Measurements from ENCODE around the gene GRM4. TPM values are rescaled to one million over a fixed set of nuclear protein-coding genes. Genes with fewer than 3 reads are reported as not detected.

GRM4 gene
- polyA plus RNA-seq, 1 of the 3 experiments (the other 2 are of a cell fraction) = not detected

DNA sequence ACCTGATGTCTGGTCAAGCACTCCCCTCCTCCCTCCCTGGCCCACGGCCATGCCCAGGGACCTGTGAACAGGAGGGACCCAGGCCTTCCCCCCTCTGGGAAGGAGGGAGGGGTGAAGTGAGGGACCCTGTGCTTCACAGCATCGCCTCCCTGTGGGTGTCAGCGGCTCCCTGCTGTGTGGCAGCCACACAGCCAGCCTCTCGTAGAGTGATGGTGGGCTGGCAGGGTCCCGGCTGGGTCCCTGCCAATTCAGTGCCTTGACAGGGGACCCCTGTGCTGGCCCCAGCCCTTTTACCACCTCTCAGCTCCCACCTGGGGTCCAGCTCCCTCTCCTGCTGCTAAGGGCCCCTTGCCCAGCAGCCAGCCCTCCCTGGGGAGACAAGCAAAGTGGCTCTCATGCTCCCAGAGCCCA lies 31.3 kb upstream of the GRM4 start (continued):
- TF ChIP-seq, protein P1, sequence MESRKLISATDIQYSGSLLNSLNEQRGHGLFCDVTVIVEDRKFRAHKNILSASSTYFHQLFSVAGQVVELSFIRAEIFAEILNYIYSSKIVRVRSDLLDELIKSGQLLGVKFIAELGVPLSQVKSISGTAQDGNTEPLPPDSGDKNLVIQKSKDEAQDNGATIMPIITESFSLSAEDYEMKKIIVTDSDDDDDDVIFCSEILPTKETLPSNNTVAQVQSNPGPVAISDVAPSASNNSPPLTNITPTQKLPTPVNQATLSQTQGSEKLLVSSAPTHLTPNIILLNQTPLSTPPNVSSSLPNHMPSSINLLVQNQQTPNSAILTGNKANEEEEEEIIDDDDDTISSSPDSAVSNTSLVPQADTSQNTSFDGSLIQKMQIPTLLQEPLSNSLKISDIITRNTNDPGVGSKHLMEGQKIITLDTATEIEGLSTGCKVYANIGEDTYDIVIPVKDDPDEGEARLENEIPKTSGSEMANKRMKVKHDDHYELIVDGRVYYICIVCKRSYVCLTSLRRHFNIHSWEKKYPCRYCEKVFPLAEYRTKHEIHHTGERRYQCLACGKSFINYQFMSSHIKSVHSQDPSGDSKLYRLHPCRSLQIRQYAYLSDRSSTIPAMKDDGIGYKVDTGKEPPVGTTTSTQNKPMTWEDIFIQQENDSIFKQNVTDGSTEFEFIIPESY (IDR thresholded peaks at IDR 0.05; ENCODE audit: borderline replicate concordance, low read depth) = no peak
- no peak for TF ChIP-seq IRF3 (IDR thresholded peaks at IDR 0.05; ENCODE audit: low read depth, low read length)
- TF ChIP-seq, protein P2, sequence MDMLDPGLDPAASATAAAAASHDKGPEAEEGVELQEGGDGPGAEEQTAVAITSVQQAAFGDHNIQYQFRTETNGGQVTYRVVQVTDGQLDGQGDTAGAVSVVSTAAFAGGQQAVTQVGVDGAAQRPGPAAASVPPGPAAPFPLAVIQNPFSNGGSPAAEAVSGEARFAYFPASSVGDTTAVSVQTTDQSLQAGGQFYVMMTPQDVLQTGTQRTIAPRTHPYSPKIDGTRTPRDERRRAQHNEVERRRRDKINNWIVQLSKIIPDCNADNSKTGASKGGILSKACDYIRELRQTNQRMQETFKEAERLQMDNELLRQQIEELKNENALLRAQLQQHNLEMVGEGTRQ (IDR thresholded peaks at IDR 0.05; ENCODE audit: borderline replicate concordance, low read depth, low read length) = no peak
- no peak for TF ChIP-seq RAD21 (IDR thresholded peaks at IDR 0.05; ENCODE audit: low read length)
- no peak for TF ChIP-seq JUND (IDR thresholded peaks at IDR 0.05)

- no peaks in the 10 kb centered on the region for H4K20me1 ChIP-seq (ENCODE audit: insufficient read depth)
- no peak overlapping the region for H3K9ac ChIP-seq
- DNase-seq = peak; percentile 52
- H2AFZ ChIP-seq (ENCODE audit: low read depth) = no peak overlapping the region
- TF ChIP-seq ELF1 (IDR thresholded peaks at IDR 0.05) (no peak), GATA2 (CRISPR knock-in tag; IDR thresholded peaks at IDR 0.05) (no peak), EZH2phosphoT487 (IDR thresholded peaks at IDR 0.05; ENCODE audit: borderline replicate concordance, low read depth) (no peak), NRF1 (IDR thresholded peaks at IDR 0.05; ENCODE audit: low read depth, low read length) (no peak), NFIC (IDR thresholded peaks at IDR 0.05; ENCODE audit: borderline replicate concordance) (no peak), RCOR1 (IDR thresholded peaks at IDR 0.05; ENCODE audit: low read length) (no peak), RAD21 (IDR thresholded peaks at IDR 0.05; ENCODE audit: low read length) (no peak), MXI1 (IDR thresholded peaks at IDR 0.05; ENCODE audit: low read depth, low read length) (no peak), CHD2 (IDR thresholded peaks at IDR 0.05; ENCODE audit: low read length, partially characterized antibody) (no peak)
- TF ChIP-seq, protein P1 (IDR thresholded peaks at IDR 0.05; ENCODE audit: borderline replicate concordance, low read depth) = no peak
- TF ChIP-seq, protein P3, sequence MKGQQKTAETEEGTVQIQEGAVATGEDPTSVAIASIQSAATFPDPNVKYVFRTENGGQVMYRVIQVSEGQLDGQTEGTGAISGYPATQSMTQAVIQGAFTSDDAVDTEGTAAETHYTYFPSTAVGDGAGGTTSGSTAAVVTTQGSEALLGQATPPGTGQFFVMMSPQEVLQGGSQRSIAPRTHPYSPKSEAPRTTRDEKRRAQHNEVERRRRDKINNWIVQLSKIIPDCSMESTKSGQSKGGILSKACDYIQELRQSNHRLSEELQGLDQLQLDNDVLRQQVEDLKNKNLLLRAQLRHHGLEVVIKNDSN (IDR thresholded peaks at IDR 0.05; ENCODE audit: borderline replicate concordance, low read depth) = no peak
- peaks cover 0 to 9% of the 10 kb centered on the region in 2 experiments; a peak in 1 of 4 replicates for H3K4me1 ChIP-seq (ENCODE audit: control insufficient read depth in 1 of 2, insufficient read depth in 2 of 2, low read depth in 1 of 2, low read length in 1 of 2)
- H3K27ac ChIP-seq (ENCODE audit: low read depth in 2 of 2, low read length in 1 of 2) = no peak overlapping the region
- no peaks in the 10 kb centered on the region for H3F3A ChIP-seq (replicated peaks; ENCODE audit: insufficient read depth)
- no peaks in the 10 kb centered on the region for H3K9me2 ChIP-seq
- ChIA-PET CTCF (interaction anchor here (1.0 to 2.9 kb wide), 5 partner anchors 11 to 22 kb away, joined by 3 to 12 read pairs (median 5); no protein-coding TSS in a partner anchor), POLR2A (no interaction called here)
- H3K4me2 ChIP-seq = no peak overlapping the region
- 80% methylated on average over 7 of the region's 9 CpGs for WGBS (ENCODE audit: low lambda C conversion rate)
- H3K36me3 ChIP-seq (replicated peaks in 1 of 2; ENCODE audit: control insufficient read depth in 1 of 2, insufficient read depth in 2 of 2, low read length in 1 of 2) = no peaks in the 10 kb centered on the region
- H3K27me3 ChIP-seq (ENCODE audit: insufficient read depth) = no peaks in the 10 kb centered on the region
- no peaks in the 10 kb centered on the region for H3K9me3 ChIP-seq
- H3K4me3 ChIP-seq (ENCODE audit: low read depth in 2 of 2, low read length in 1 of 2) = no peak overlapping the region
- H3K79me2 ChIP-seq (ENCODE audit: insufficient read depth) = no peaks in the 10 kb centered on the region
These were observed 30.6 kb upstream of the GRM4 start for GRCh38 chr6:34176261-34177031.

All from SK-N-SH (cell line).